NK-92 treated with Interleukin-12 subunit alpha and Interleukin-12 subunit beta, amount 100 ng/mL, for 24 hours (cell line): ENCODE data around the gene VIPR2.

ENCODE experiments used
- DNase-seq: peaks from one replicate; lab custom pipeline; 2025; lab: John Stamatoyannopoulos, UW

Gene VIPR2

DNA sequence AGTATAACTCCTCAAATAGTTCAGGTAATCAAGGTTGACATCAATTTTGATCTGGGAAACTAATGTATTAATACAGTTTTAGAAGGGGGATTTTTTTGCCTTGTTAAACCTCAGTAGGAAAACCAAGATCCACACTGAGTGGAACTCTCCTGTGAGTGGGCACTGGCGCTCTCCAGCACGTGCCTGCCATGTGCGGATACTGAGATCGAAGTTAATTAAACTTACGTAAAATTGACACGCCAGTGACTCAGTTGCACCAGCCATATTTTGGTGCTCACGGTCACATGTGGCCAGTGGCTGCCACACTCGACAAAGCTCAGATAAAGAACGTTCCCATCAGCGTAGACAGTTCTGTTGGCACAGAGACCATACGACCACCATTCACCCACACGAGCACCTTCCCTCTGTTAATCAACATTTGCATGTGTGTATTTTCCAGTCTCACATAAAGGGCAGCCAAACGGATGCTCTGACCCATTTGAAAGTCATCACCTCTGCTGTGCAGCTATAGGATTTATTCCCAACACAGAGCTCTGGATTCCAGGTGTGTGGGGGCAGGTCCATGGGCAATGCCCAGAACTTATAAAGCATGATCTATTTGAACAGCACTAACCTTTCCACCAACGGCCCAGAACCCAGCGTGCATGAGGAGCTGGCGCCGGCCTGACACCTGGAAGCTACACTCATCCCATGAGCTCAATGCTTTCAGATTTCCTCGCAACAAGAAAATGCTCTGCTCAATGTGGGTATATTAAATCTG is 77.7 kb downstream of the VIPR2 start:
- no peak for DNase-seq

DNA sequence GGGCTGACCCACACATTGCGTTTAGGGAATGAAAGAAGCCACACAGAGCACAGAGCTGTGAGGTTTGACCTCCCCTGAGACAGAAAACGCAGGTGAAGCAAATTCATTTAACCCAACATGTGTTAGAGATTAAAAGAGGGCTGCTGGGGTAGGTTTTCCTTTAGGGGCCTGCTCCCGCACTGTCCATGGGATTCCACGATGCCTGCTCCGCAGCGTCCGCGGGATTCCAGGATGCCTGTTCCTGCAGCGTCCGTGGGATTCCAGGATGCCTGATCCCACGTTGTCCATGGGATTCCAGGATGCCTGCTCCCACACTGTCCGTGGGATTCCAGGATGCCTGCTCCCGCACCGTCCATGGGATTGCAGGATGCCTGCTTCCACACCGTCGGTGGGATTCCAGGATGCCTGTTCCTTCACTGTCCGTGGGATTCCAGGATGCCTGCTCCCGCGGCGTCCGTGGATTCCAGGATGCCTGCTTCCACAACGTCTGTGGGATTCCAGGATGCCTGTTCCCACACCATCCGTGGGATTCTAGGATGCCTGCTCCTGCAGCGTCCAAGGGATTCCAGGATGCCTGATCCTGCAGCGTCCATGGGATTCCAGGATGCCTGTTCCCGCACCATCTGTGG is 78.7 kb downstream of the VIPR2 start:
- no peak for DNase-seq

DNA sequence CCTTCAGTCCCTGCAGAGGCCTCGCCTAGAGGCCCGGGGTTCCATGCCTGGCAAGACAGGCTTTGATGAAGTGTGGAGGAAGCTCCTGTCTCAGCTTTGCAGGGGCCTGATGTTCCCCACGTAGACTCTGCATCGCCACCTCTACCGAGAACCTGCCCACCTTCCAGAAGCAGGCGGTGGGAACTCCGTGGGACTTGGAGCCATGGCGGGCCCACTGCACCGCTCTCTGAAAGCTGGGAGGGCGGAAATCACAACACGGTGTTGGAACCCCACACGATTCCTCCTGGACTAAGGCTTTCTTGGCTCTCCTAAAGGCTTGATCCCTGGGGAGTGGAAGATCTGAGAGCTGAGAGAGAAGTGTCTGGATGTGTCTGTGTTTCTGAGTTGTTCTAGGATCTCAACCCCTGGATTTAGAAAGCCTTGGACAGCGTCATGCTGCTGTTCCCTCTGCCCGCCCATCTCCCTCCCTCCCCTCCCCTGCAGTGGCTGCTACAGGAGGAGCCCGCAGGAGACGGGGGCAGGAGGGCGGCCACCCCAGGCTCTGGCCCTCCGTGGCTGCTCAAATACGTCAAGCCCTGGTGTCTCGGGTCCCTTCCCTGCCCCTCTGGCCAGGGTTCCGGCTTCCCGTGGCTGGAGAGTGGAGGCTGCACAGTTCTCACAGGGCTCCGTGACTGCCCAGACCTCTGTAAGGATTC is 79.7 kb downstream of the VIPR2 start:
- DNase-seq = no peak

DNA sequence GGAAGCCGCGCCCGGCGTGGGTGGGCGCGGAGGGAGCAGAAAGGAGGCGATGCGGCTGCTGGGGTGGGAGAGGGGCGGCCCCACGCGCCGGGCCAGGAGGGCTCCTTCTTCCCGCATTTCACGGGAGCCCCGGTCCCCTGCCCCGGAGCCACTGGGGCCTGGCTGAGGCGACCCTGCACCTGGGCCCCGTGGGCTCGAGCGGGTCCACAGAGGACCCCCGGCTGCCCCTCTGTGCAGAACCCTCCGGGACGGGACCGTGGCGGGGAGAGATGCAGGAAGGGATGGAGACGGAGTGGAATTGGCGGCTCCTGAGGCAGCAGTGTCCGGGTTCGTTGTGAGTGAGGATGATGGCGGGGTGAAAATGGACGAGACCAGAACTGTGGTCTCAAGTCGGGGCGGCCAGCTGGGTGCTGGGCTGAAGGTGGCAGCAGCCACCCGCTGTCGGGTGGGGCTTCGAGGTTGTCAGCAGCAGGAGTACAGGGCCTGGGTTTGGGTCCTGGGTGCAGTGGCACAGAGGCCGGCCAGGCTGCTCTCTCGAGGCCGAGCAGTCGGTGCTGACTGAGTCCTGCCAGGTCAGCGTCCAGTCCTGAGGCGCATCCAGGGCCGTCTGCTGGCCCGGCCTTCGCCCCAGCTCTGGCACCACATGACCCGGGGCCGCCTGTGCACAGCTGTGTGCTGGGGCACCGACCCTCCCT is 80.4 kb downstream of the VIPR2 start:
- DNase-seq = no peak

DNA sequence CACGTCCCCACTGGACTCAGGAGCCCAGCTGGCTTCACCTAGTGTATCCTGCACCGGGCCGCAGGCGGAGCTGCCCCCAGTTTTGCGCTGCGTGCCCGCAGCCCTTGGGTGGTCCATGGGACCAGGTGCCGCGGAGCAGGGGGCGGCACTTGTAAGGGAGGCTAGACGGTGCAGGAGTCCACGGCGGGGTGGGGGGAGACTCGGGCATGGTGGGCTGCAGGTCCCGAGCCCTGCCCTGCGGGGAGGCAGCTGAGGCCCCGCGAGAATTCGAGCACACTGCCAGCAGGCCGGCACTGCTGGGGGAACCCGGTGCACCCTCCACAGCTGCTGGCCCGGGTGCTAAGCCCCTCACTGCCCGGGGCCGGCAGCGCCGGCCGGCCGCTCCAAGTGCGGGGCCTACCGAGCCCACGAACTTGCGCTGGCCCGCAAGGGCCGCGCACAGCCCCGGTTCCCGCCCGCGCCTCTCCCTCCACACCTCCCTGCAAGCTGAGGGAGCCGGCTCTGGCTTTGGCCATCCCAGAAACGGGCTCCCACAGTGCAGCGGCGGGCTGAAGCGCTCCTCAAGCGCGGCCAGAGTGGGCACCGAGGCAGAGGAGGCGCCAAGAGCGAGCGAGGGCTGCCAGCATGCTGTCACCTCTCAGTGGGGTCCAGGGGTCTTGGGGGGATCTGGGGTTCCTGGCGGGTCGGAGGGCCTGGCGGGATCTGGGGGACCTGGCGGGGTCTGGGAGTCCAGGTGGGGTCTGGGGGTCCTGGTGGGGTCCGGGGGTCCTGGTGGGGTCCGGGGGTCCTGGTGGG is 81.4 kb downstream of the VIPR2 start:
- no peak for DNase-seq

DNA sequence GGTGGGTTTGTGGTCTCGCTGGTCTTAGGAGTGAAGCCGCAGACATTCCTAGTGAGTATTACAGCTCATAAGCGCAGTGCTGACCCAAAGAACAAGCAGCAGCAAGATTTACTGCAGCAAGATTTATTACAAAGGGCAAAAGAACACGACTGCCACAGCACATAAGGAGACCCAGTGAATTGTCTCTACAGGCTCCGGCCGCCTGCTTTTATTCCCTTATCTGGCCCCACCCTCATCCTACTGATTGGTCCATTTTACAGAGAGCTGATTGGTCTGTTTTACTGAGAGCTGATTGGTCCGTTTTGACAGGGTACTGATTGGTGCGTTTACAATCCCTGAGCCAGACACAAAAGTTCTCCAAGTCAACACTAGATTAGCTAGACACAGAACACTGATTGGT is 82.1 kb downstream of the VIPR2 start:
- no peak for DNase-seq

DNA sequence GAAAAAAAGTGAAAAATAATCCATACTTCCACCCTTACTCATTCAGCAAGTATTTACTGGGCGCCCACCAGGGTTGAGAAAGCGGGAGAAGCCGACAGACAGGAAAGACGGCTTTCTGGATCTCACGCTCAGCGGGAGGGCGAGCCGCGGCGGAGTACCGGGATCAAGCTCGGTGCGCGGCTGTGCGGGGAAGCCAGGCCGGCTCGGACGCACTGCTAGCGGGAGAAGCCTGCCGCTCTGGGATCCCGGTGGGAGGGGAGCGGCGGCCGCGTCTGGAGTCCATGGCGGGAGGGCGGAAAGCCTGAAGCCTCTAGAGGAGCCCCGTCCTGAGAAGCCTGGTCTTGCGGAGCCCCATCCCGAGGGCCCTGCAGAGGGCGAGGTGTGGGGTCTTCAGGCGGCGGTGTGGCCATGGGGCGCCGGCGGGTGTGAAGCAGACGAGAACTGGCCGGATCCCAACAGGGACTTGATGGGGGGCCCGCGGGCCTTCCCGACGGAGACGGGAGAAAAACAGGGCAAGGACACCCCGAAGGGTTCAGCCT is 82.9 kb downstream of the VIPR2 start:
- no peak for DNase-seq

DNA sequence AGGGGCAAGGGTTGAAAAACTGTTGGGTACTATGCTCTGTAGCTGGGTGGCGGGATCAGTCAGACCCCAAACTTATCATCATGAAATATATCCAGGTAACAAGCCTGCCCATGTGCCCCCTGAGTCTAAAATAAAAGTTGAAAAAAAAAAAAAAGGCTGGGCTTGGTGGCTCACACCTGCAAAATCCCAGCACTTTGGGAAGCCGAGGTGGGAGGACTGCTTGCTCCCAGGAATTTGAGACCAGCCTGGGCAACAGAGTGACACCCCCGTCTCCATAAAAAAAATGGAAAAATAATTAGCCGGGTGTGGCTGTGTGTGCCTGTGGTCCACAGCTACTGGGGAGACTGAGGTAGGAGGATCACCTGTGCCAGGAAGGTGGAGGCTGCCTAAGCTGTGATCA is 83.5 kb downstream of the VIPR2 start:
- DNase-seq = no peak

DNA sequence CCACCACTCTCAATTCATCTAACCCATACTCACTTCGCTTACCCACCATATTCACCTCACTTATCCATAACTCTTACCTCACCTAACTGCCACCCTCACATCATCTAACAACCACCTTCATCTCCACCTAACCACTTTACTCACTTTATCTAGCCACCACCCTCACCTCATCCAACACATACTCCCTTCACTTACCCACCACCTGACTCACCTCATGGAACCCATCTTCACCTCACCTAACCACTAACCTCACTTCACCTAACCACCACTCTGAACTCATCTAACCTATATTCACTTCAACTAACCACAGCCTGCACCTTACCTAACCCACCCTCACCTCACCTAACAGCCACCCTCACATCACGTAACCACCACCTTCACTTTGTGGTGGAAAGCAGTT is 84.2 kb downstream of the VIPR2 start:
- no peak for DNase-seq

DNA sequence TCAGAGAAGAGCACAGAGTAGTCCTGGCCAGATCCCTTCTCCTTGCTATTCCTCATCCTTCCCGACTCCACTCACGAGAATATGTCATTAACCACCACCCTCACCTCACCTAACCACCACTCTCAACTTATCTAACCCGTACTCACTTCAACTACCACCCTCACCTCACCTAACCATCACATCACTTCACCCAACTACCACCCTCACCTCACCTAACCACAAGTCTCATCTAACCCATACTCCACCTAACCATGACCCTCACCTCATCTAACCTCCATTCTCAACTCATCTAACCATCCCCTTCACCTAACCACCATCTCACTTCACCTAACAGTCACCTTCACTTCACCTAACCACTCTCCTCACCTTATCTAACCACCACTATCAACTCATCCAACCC is 85.0 kb downstream of the VIPR2 start:
- DNase-seq = no peak

DNA sequence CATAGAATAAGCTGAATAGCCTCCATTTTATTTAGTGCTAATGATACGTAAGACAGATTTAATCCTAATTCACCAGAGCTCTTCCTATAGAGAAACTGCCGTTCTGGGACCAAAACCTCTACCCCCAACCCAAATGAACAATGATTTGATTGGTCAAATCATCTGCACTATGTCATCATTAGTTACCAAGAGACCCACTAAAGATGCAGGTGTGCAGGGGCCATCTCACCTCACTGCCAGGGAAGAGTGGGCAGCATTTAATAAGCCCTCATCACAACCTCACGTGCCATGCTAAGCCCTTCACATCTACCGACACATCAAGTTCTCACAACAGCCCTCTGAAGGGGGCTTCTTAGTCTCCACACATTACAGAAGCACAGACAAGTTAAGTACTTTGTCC is 87.0 kb downstream of the VIPR2 start:
- DNase-seq = no peak

DNA sequence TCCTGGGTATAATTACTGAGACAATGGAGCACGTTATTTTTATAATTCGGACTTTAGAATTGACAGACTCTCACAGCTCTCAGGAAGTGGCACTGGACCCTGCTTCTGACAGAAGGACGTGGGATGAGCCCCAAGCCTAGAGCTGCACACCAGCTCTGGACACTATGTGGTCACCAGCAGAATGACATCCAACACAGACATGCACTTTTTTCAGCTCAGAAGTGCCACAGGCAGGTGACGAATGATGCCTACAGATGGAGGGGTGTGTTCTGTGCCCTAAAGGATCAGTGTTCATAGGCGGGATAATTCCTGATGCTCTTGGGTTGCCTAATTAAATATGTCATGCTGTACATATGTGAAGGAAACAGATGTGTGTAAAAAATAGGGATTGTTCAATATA is 87.9 kb downstream of the VIPR2 start:
- DNase-seq = no peak

DNA sequence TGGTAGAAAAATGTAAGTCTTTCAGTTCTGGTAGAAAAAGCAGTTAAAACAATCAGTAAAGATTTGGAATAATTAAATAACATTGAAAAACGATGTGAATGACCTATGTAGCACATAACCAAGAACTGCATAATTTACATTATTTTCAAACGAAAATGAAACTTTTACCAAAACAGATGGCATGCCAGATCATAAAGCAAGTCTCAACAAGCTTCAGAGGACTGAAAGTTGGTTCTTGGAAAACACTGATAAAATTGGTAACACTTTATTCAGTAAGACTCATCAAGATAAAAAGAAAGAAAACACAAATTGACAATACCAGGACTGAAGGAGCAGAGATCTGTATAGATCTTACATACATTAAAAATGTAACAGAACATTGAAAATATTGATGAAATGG is 92.8 kb downstream of the VIPR2 start:
- no peak for DNase-seq

DNA sequence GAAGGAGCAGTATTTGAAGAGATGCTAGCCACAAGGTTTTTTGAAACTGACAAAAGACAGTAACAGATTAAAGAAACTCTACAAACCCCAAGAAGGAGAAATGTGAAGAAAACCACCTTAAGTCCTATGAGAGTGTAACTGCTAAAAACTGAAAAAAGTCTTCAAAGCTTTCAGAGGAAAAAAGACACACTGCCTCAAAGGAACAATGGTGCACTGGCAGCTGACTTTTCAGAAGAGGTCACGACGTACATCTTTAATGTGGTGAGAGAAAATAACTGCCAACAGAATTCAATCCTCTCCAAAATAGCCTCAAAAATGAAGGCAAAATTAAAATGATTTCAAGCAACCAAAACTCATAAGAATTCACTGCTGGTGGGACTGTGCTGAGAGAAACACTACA is 94.0 kb downstream of the VIPR2 start:
- no peak for DNase-seq

DNA sequence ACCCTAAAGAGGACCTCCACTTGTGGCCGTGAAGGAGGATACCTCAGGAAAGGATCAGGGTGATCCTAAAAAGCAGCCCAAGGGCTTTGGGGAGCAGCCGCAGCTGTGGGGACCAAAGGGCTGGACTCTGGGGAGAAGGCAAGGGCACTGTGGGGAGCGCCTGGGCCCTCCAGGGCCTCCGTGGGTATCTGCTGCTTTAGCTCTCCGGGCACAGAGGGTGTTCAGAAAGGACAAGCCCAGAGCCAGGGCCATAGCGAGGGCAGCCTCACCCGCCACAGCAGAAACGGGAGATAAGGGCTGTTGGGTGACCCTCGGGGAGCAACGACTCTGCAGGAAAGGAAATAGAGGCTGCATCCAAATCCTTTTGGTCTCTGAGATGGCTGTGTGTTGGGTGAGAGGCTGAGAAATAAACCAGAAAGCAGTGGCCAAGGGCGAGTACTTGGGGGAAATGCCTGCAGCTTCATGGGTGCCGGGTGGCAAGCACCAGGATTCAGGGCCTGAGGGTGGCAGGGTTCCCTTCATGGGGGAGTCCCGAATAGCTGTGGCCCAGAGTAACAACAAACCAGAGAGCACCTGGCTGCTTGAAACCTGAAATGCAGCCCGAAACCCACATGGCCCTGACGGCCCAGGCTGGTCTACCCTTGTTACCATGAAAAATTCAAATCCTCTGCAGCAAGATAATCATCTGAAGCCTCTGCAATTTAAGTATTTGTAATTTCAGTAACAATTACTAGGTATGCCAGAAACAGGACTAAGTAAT is 95.2 kb downstream of the VIPR2 start:
- DNase-seq = no peak

DNA sequence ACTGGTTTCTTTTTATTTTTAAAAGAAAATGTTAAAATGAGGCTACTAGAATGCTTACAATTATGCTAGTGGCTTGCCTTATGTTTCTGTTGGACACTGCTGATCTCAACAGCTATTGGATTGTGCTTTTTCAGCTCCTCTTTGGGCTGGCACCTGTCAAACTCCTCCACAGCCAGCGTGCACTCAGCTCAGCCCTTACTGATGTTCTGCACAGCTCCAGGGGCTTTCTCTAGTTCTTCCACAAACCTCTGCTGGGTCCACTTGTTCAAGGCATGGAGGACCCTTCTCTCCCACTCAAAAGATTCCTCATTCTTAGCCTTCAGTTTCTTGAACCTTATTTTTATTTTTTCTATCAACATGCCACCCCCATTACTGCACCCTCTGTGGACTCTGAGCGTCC is 96.0 kb downstream of the VIPR2 start:
- no peak for DNase-seq

DNA sequence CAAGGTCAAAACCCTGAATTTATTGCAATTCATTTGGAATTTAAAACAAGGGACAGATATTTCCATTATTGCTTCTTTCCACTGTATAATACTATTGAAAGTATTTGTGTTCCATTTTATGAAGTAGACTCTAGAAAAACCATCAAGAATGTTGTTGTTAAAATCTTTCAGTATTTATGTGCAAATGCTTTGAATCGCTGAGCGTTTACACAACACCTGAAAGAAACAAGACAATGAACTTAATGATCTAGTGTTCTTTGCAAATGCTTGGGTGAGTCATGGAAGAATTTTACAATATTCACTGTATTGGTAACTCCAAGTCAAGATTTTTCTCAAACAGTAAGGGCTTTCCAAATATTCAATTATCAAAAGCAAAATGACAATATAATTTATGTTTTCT is 97.1 kb downstream of the VIPR2 start:
- no peak for DNase-seq

DNA sequence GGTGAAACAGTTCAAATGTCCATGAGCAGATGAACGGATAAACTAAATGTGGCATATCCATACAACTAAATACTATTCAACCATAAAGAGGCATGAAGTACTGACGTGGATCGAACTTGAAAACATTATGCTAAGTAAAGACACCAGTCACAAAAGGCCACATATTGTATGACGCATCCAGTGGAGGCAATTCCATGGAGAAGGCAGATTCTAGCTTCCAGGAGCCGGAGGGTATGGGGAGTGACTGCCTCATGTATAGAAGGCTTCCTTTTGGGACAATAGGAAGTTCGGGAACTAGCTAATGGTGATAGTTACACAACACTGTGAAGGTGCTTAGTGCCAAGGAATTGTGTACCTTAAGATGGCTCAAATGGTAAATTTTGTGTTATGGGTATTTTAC is 98.4 kb downstream of the VIPR2 start:
- DNase-seq = no peak

DNA sequence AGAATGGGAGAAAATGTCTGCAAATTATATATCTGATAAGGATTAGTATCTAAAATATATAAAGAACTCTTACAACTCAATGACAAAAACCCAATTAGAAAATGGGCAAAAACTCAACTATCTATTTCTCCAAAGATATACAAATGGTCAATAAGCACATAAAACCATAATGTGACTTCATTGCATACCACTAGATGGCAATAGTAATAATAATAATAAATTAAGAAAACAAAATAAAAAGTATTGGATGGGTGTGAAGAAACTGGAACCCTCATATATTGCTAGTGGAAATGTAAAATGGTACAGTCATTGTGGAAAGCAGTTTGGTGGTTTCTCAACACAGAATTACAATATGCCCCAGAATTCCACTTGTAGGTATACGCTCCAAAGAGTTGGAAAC is 98.8 kb downstream of the VIPR2 start:
- DNase-seq = no peak

DNA sequence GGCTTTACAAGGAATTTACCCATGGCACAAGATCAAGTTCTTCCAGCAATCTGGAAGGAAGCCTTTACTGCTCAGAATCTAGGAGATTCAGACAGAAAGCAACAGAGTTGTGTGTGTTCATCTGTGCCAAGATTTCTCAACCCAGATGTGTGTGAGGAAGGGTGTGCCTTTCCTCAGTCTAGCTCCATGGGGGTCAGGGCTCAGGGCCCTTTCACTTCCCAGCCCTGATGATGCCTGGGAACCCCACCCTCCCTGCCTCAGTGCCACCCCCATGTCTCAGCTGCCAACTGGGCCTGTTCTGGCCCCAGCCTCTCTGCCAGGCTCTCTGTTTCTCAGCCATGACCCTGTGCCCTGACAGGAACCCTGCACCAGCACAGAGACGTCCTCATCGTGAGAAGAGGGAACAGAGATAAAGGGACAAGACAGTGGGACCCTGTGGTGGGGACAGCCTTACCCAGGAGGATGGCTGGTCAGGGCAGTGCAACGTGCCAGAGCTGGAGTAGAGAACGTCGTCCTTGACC is 102.0 kb downstream of the VIPR2 start:
- no peak for DNase-seq

DNA sequence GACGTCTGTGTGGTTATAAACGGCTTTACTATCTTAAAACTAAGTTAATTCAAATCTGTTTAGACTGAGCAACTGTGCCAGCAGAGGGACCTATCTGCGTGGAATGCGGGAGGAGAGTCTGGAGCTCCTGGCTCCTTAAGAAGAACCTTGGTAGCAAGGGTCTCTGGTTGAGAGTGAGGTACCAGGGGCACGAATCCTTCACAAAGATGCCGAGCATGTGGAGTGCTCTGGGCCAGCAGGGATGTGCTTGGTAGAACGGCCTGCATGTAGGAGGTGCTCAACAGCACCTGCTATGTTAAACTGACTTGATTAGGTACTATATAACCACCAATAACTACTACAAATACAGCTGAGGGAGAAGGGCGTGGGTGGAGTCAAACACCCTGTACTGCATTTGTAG is 102.6 kb downstream of the VIPR2 start:
- DNase-seq = no peak
